Sigmoid colon (tissue), 4 donors: ENCODE data around the gene BCL2A1.

ENCODE experiments used
- EP300 ChIP-seq, 4 donors: sonication (generic); formaldehyde crosslinking; IDR thresholded peaks; one replicate each; pipeline ENCODE4 v1.6.1; 2017; ENCODE audit warnings: antibody characterized with exemption in 4 of 4
- TF ChIP-seq, protein P1 (sequence below), 4 experiments: fragments of 450-650 bp in 3 of 4; fragments of 200-600 bp in 1 of 4; IDR thresholded peaks; one replicate each; pipeline ENCODE4 v1.5.1; 2016 to 2019; ENCODE audit warnings: antibody characterized with exemption in 4 of 4, mild to moderate bottlenecking in 3 of 4, moderate library complexity in 2 of 4

DNA sequence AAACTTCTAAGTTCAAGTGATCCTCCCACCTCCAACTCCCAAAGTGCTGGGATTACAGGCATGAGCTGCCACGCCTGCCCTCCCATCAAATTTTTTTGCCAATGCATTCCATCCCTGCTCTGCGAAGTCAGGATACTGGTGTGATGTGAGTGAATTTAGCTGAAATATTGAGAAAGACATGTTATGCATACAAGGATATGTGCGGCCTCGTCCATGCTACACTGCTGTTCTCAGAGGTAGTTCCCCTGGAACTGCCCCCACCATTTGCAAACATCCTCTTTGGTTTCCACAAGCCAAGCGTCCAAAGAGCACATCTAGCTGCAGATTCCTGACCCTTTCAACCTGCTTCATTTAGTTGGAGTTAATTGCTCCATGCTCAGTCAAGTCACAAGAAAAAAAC, 36.5 kb upstream of the BCL2A1 start:
- TF ChIP-seq, protein P1, sequence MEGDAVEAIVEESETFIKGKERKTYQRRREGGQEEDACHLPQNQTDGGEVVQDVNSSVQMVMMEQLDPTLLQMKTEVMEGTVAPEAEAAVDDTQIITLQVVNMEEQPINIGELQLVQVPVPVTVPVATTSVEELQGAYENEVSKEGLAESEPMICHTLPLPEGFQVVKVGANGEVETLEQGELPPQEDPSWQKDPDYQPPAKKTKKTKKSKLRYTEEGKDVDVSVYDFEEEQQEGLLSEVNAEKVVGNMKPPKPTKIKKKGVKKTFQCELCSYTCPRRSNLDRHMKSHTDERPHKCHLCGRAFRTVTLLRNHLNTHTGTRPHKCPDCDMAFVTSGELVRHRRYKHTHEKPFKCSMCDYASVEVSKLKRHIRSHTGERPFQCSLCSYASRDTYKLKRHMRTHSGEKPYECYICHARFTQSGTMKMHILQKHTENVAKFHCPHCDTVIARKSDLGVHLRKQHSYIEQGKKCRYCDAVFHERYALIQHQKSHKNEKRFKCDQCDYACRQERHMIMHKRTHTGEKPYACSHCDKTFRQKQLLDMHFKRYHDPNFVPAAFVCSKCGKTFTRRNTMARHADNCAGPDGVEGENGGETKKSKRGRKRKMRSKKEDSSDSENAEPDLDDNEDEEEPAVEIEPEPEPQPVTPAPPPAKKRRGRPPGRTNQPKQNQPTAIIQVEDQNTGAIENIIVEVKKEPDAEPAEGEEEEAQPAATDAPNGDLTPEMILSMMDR (IDR thresholded peaks at IDR 0.05), result no peak
- no peak for TF ChIP-seq EP300 (IDR thresholded peaks at IDR 0.05)
